Neuronal stem cell (in vitro differentiated cells): ENCODE results near the gene GABRG3.

Source experiments
- DNase-seq: peaks from one replicate; pipeline ENCODE4 v3.0.0-alpha.2; 2013; ENCODE audit warnings: low spot score
- H2AFZ ChIP-seq: one replicate; pipeline ENCODE4 v1.6.1; 2013; ENCODE audit warnings: mild to moderate bottlenecking, low read length, inconsistent platforms
- H2AK5ac ChIP-seq: 2 replicates; pipeline ENCODE4 v1.6.1; 2013; ENCODE audit warnings: low read depth, mild to moderate bottlenecking, inconsistent platforms, low read length, moderate library complexity, mixed read lengths
- H2BK120ac ChIP-seq: 2 replicates; pipeline ENCODE4 v1.6.1; 2013; ENCODE audit warnings: low read depth, mild to moderate bottlenecking, inconsistent platforms, low read length, moderate library complexity, mixed read lengths
- H2BK12ac ChIP-seq: one replicate; pipeline ENCODE4 v1.6.1; 2013; ENCODE audit warnings: low read length, inconsistent platforms
- H2BK15ac ChIP-seq: 2 replicates; pipeline ENCODE4 v1.6.1; 2013; ENCODE audit warnings: mild to moderate bottlenecking, low read length, inconsistent platforms, mixed read lengths
- H2BK5ac ChIP-seq: one replicate; pipeline ENCODE4 v1.6.1; 2013; ENCODE audit warnings: inconsistent platforms, mild to moderate bottlenecking, low read length, moderate library complexity
- H3K14ac ChIP-seq: one replicate; pipeline ENCODE4 v1.6.1; 2013; ENCODE audit warnings: low read length, inconsistent platforms
- H3K18ac ChIP-seq: 2 replicates; pipeline ENCODE4 v1.6.1; 2013; ENCODE audit warnings: low read length, inconsistent platforms
- H3K23ac ChIP-seq: 2 replicates; pipeline ENCODE4 v1.6.1; 2013; ENCODE audit warnings: low read depth, mild to moderate bottlenecking, mixed read lengths, low read length, inconsistent platforms; ENCODE audit not compliant: poor library complexity
- H3K27ac ChIP-seq: replicated peaks from 3 replicates; pipeline ENCODE4 v1.5.1; 2013; ENCODE audit warnings: low read length, inconsistent platforms
- H3K27me3 ChIP-seq, 3 experiments: 2 replicates each; pipeline ENCODE4 v1.6.1; 2013; ENCODE audit warnings: low read length in 3 of 3, mild to moderate bottlenecking in 2 of 3, inconsistent platforms in 1 of 3, low read depth in 1 of 3, mixed read lengths in 1 of 3, moderate library complexity in 1 of 3; ENCODE audit not compliant: control insufficient read depth in 3 of 3, insufficient read depth in 3 of 3
- H3K36me3 ChIP-seq, 2 donors: replicated peaks in 1 of 2; 2 replicates each; pipeline ENCODE4 v1.6.1; 2013; ENCODE audit warnings: low read length in 2 of 2; ENCODE audit not compliant: control insufficient read depth in 2 of 2, insufficient read depth in 2 of 2
- H3K4ac ChIP-seq: 2 replicates; pipeline ENCODE4 v1.6.1; 2013; ENCODE audit warnings: inconsistent platforms, mild to moderate bottlenecking, low read length, moderate library complexity
- H3K4me1 ChIP-seq, 2 donors: 1 replicate in 1 of 2; 2 replicates in 1 of 2; pipeline ENCODE4 v1.6.1; 2013; ENCODE audit warnings: low read length in 2 of 2, low read depth in 1 of 2; ENCODE audit not compliant: control insufficient read depth in 2 of 2, insufficient read depth in 1 of 2
- H3K4me2 ChIP-seq: one replicate; pipeline ENCODE4 v1.6.1; 2013; ENCODE audit warnings: mild to moderate bottlenecking, low read length, inconsistent platforms; ENCODE audit not compliant: insufficient read depth, poor library complexity, severe bottlenecking
- H3K4me3 ChIP-seq, 2 donors: 2 replicates each; pipeline ENCODE4 v1.5.1; 2013; ENCODE audit warnings: low read length in 2 of 2, mild to moderate bottlenecking in 2 of 2, inconsistent platforms in 1 of 2, moderate library complexity in 1 of 2
- H3K79me1 ChIP-seq: one replicate; pipeline ENCODE4 v1.6.1; 2013; ENCODE audit warnings: low read depth, mild to moderate bottlenecking, inconsistent platforms, low read length, moderate library complexity
- H3K9ac ChIP-seq: one replicate; pipeline ENCODE4 v1.6.1; 2013; ENCODE audit warnings: mild to moderate bottlenecking, low read depth, low read length, inconsistent platforms; ENCODE audit not compliant: poor library complexity
- H3K9me3 ChIP-seq, 2 donors: replicated peaks in 1 of 2; 2 replicates each; pipeline versions ENCODE3 to v1.6.1; 2013; ENCODE audit warnings: low read length in 2 of 2, mild to moderate bottlenecking in 2 of 2, inconsistent platforms in 1 of 2, low read depth in 1 of 2, mixed read lengths in 1 of 2, moderate library complexity in 1 of 2; ENCODE audit not compliant: control insufficient read depth in 2 of 2, insufficient read depth in 1 of 2
- H4K8ac ChIP-seq: one replicate; pipeline ENCODE4 v1.6.1; 2013; ENCODE audit warnings: low read depth, mild to moderate bottlenecking, inconsistent platforms, low read length, moderate library complexity
- H4K91ac ChIP-seq: one replicate; pipeline ENCODE4 v1.6.1; 2013; ENCODE audit warnings: low read length, low read depth, mild to moderate bottlenecking, inconsistent platforms; ENCODE audit not compliant: poor library complexity
- WGBS, 2 donors: extraction: QIAGEN DNeasy Blood & Tissue Kit; methylation state at CpG; one replicate each; pipeline ENCODE4 v1.1.7; 2013; ENCODE audit warnings: missing lambda C conversion rate in 2 of 2, mixed read lengths in 1 of 2; ENCODE audit not compliant: insufficient read length in 2 of 2, insufficient replicate concordance in 1 of 2; ENCODE audit errors: extremely low coverage in 2 of 2; 5-methylcytosine and 5-hydroxymethylcytosine counted together

Gene GABRG3

GRCh38 chr15:27530994-27531393 lies 560.0 kb downstream of the GABRG3 start:
- whole genome bisulfite sequencing, 2 donors = no CpG with 5 or more reads among the region's 9 CpGs
- H2BK5ac ChIP-seq = no peak overlapping the region

GRCh38 chr15:27532358-27532757 lies 561.4 kb downstream of the GABRG3 start:
- H3K18ac ChIP-seq = no peak overlapping the region
- H3K36me3 ChIP-seq = no peaks in the 10 kb centered on the region
- no peak overlapping the region for H2BK15ac ChIP-seq
- no peak overlapping the region for H2AFZ ChIP-seq
- DNase-seq = no peak
- H2BK5ac ChIP-seq = no peak overlapping the region
- no peak overlapping the region for H2BK12ac ChIP-seq
- H4K8ac ChIP-seq = no peak overlapping the region
- no peaks in the 10 kb centered on the region for H3K9me3 ChIP-seq
- H3K4me2 ChIP-seq = no peak overlapping the region
- H3K27me3 ChIP-seq = no peaks in the 10 kb centered on the region
- no peak overlapping the region for H3K4ac ChIP-seq
- no peak overlapping the region for H3K14ac ChIP-seq
- WGBS, 2 donors = no CpG with 5 or more reads among the region's 3 CpGs
- H3K23ac ChIP-seq = no peak overlapping the region
- no peak overlapping the region for H2BK120ac ChIP-seq
- no peak overlapping the region for H3K9ac ChIP-seq
- H2AK5ac ChIP-seq = no peak overlapping the region
- no peak overlapping the region for H4K91ac ChIP-seq
- no peak overlapping the region for H3K4me3 ChIP-seq
- H3K27ac ChIP-seq = no peak overlapping the region
- H3K79me1 ChIP-seq = no peaks in the 10 kb centered on the region
- no peaks in the 10 kb centered on the region for H3K4me1 ChIP-seq

More at GRCh38 chr15:27530994-27531393, 560.0 kb downstream of the GABRG3 start:
- Histone ChIP-seq H2BK12ac (no peak overlapping the region), H3K27me3 (no peaks in the 10 kb centered on the region), H3K23ac (no peak overlapping the region), H3K18ac (no peak overlapping the region), H3K36me3 (no peaks in the 10 kb centered on the region), H4K91ac (no peak overlapping the region), H3K4me1 (no peaks in the 10 kb centered on the region), H2BK120ac (no peak overlapping the region), H3K4ac (no peak overlapping the region), H3K14ac (no peak overlapping the region), H2AK5ac (no peak overlapping the region), H4K8ac (no peak overlapping the region), H2AFZ (no peak overlapping the region), H2BK15ac (no peak overlapping the region), H3K9ac (no peak overlapping the region), H3K79me1 (no peaks in the 10 kb centered on the region), H3K4me2 (no peak overlapping the region), H3K27ac (no peak overlapping the region), H3K4me3 (no peak overlapping the region), H3K9me3 (no peaks in the 10 kb centered on the region)
- no peak for DNase-seq

GRCh38 chr15:27535445-27536129 lies 564.6 kb downstream of the GABRG3 start:
- Histone ChIP-seq H3K23ac (no peak overlapping the region), H3K9me3 (no peaks in the 10 kb centered on the region), H3K79me1 (no peaks in the 10 kb centered on the region), H3K4ac (no peak overlapping the region), H4K91ac (no peak overlapping the region), H3K27me3 (no peaks in the 10 kb centered on the region), H3K4me1 (no peaks in the 10 kb centered on the region), H3K36me3 (no peaks in the 10 kb centered on the region), H2AK5ac (no peak overlapping the region), H2BK15ac (no peak overlapping the region), H2BK5ac (no peak overlapping the region), H3K27ac (no peak overlapping the region), H2BK12ac (no peak overlapping the region), H2AFZ (no peak overlapping the region), H3K9ac (no peak overlapping the region), H3K4me2 (no peak overlapping the region), H4K8ac (no peak overlapping the region), H3K18ac (no peak overlapping the region), H3K14ac (no peak overlapping the region), H3K4me3 (no peak overlapping the region), H2BK120ac (no peak overlapping the region)
- no CpG with 5 or more reads among the region's 6 CpGs for WGBS, 2 donors
- no peak for DNase-seq

- Histone ChIP-seq H3K23ac (no peak overlapping the region), H3K4me3 (no peak overlapping the region), H3K4ac (no peak overlapping the region), H2BK12ac (no peak overlapping the region), H3K27me3 (no peaks in the 10 kb centered on the region), H2AFZ (no peak overlapping the region), H2BK5ac (no peak overlapping the region), H2AK5ac (no peak overlapping the region), H2BK15ac (no peak overlapping the region), H3K14ac (no peak overlapping the region), H3K4me1 (no peaks in the 10 kb centered on the region), H4K91ac (no peak overlapping the region), H2BK120ac (no peak overlapping the region), H4K8ac (no peak overlapping the region), H3K9ac (no peak overlapping the region), H3K9me3 (no peaks in the 10 kb centered on the region), H3K27ac (no peak overlapping the region), H3K4me2 (no peak overlapping the region), H3K79me1 (no peaks in the 10 kb centered on the region), H3K36me3 (no peaks in the 10 kb centered on the region), H3K18ac (no peak overlapping the region)
- WGBS, 2 donors = no CpG with 5 or more reads among the region's 3 CpGs
- DNase-seq = peak; percentile 31
Measured at GRCh38 chr15:27538325-27538724, 567.3 kb downstream of the GABRG3 start.
